H9 (cell line): ENCODE measurements around the gene PFKL. TPM values are rescaled to one million over a fixed set of nuclear protein-coding genes. Genes with fewer than 3 reads are reported as not detected.

Experiments used
- DNase-seq: peaks from one replicate; pipeline ENCODE4 v3.0.0-alpha.2; 2017
- H2AFZ ChIP-seq: one replicate; pipeline ENCODE4 v1.6.1; 2013; ENCODE audit warnings: mild to moderate bottlenecking, low read length, control low read depth, moderate library complexity
- H2AK5ac ChIP-seq: 2 replicates; pipeline ENCODE4 v1.6.1; 2013; ENCODE audit warnings: low read length, control low read depth, mixed read lengths; ENCODE audit not compliant: insufficient read length
- H2BK120ac ChIP-seq: one replicate; pipeline ENCODE4 v1.6.1; 2013; ENCODE audit warnings: low read depth, mild to moderate bottlenecking, low read length, control low read depth, inconsistent platforms; ENCODE audit not compliant: poor library complexity, severe bottlenecking
- H2BK12ac ChIP-seq: 2 replicates; pipeline ENCODE4 v1.6.1; 2013; ENCODE audit warnings: low read length, control low read depth, mixed read lengths, low read depth; ENCODE audit not compliant: insufficient read length
- H2BK15ac ChIP-seq: 2 replicates; pipeline ENCODE4 v1.6.1; 2013; ENCODE audit warnings: low read depth, low read length, control low read depth
- H2BK20ac ChIP-seq: one replicate; pipeline ENCODE4 v1.6.1; 2013; ENCODE audit warnings: low read depth, mild to moderate bottlenecking, low read length, control low read depth, inconsistent platforms; ENCODE audit not compliant: poor library complexity, severe bottlenecking
- H2BK5ac ChIP-seq: 2 replicates; pipeline ENCODE4 v1.6.1; 2013; ENCODE audit warnings: low read length, control low read depth, mixed read lengths; ENCODE audit not compliant: insufficient read length
- H3K14ac ChIP-seq: 2 replicates; pipeline ENCODE4 v1.6.1; 2013; ENCODE audit warnings: low read length, control low read depth; ENCODE audit not compliant: insufficient read depth
- H3K18ac ChIP-seq: 2 replicates; pipeline ENCODE4 v1.6.1; 2013; ENCODE audit warnings: low read depth, mild to moderate bottlenecking, mixed read lengths, low read length, control low read depth; ENCODE audit not compliant: insufficient read length
- H3K23ac ChIP-seq: 2 replicates; pipeline ENCODE4 v1.6.1; 2013; ENCODE audit warnings: low read length, control low read depth, mixed read lengths, low read depth; ENCODE audit not compliant: insufficient read length
- H3K23me2 ChIP-seq: 2 replicates; pipeline ENCODE4 v1.6.1; 2013; ENCODE audit warnings: low read depth, mild to moderate bottlenecking, mixed read lengths, low read length, control low read depth; ENCODE audit not compliant: insufficient read length, poor library complexity, severe bottlenecking
- H3K27ac ChIP-seq: 2 replicates; pipeline ENCODE4 v1.5.1; 2013; ENCODE audit warnings: low read length, control low read depth, mixed read lengths, low read depth; ENCODE audit not compliant: insufficient read length
- H3K27me3 ChIP-seq: 2 replicates; pipeline ENCODE4 v1.6.1; 2013; ENCODE audit warnings: low read length, control low read depth, inconsistent platforms; ENCODE audit not compliant: insufficient read depth
- H3K4ac ChIP-seq: 2 replicates; pipeline ENCODE4 v1.6.1; 2013; ENCODE audit warnings: low read depth, mild to moderate bottlenecking, control low read depth, inconsistent platforms, low read length, moderate library complexity
- H3K4me1 ChIP-seq: 2 replicates; pipeline ENCODE4 v1.6.1; 2013; ENCODE audit warnings: low read length, control low read depth, inconsistent platforms; ENCODE audit not compliant: insufficient read depth
- H3K4me2 ChIP-seq: 2 replicates; pipeline ENCODE4 v1.6.1; 2013; ENCODE audit warnings: low read length, control low read depth, mixed read lengths; ENCODE audit not compliant: insufficient read length, insufficient read depth
- H3K56ac ChIP-seq: 2 replicates; pipeline ENCODE4 v1.6.1; 2013; ENCODE audit warnings: low read depth, mild to moderate bottlenecking, mixed read lengths, low read length, control low read depth; ENCODE audit not compliant: insufficient read length
- H3K79me1 ChIP-seq: 2 replicates; pipeline ENCODE4 v1.6.1; 2013; ENCODE audit warnings: low read depth, mild to moderate bottlenecking, moderate library complexity, low read length, control low read depth, inconsistent platforms; ENCODE audit not compliant: insufficient read depth, poor library complexity, severe bottlenecking
- H3K79me2 ChIP-seq: 2 replicates; pipeline ENCODE4 v1.6.1; 2013; ENCODE audit warnings: low read length, control low read depth, inconsistent platforms; ENCODE audit not compliant: insufficient read depth
- H3K9ac ChIP-seq: 2 replicates; pipeline ENCODE4 v1.6.1; 2013; ENCODE audit warnings: low read length, control low read depth, mixed read lengths; ENCODE audit not compliant: insufficient read length; ENCODE audit errors: extremely low read depth
- H3K9me3 ChIP-seq: one replicate; pipeline ENCODE4 v1.6.1; 2013; ENCODE audit warnings: low read depth, low read length, inconsistent platforms; ENCODE audit not compliant: control insufficient read depth
- H3T11ph ChIP-seq: one replicate; pipeline ENCODE4 v1.6.1; 2013; ENCODE audit warnings: mild to moderate bottlenecking, low read length, control low read depth, inconsistent platforms
- H4K20me1 ChIP-seq: one replicate; pipeline ENCODE4 v1.6.1; 2013; ENCODE audit not compliant: control insufficient read depth, insufficient read length, insufficient read depth
- H4K5ac ChIP-seq: 2 replicates; pipeline ENCODE4 v1.6.1; 2013; ENCODE audit warnings: low read depth, mild to moderate bottlenecking, mixed read lengths, low read length, control low read depth; ENCODE audit not compliant: insufficient read length
- H4K8ac ChIP-seq: replicated peaks from 2 replicates; pipeline ENCODE4 v1.6.1; 2013; ENCODE audit warnings: low read length, control low read depth, mixed read lengths, low read depth; ENCODE audit not compliant: insufficient read length
- H4K91ac ChIP-seq: 2 replicates; pipeline ENCODE4 v1.6.1; 2013; ENCODE audit warnings: low read depth, mild to moderate bottlenecking, moderate library complexity, mixed read lengths, low read length, control low read depth; ENCODE audit not compliant: insufficient read length
- H3K27ac Mint-ChIP-seq, 3 experiments: 2 replicates in 2 of 3; 3 replicates in 1 of 3; pipeline ENCODE4 v1.8.0; 2020 to 2021; ENCODE audit warnings: mixed read lengths in 3 of 3, mild to moderate bottlenecking in 1 of 3, moderate library complexity in 1 of 3
- H3K27me3 Mint-ChIP-seq: 2 replicates; pipeline ENCODE4 v1.8.0; 2021; ENCODE audit warnings: low read depth, mild to moderate bottlenecking, moderate library complexity, mixed read lengths
- H3K36me3 Mint-ChIP-seq, 3 experiments: 2 replicates in 2 of 3; 3 replicates in 1 of 3; pipeline ENCODE4 v1.8.0; 2020 to 2021; ENCODE audit warnings: low read depth in 3 of 3, mixed read lengths in 3 of 3; ENCODE audit not compliant: insufficient read depth in 1 of 3
- H3K4me1 Mint-ChIP-seq, 2 experiments: 2 replicates each; pipeline ENCODE4 v1.8.0; 2020; ENCODE audit warnings: mixed read lengths in 2 of 2
- H3K4me3 Mint-ChIP-seq, 2 experiments: 2 replicates in 1 of 2; 3 replicates in 1 of 2; pipeline ENCODE4 v1.8.0; 2020 to 2021; ENCODE audit warnings: mild to moderate bottlenecking in 2 of 2, mixed read lengths in 2 of 2, moderate library complexity in 1 of 2
- H3K9me3 Mint-ChIP-seq, 2 experiments: 2 replicates in 1 of 2; 3 replicates in 1 of 2; pipeline ENCODE4 v1.8.0; 2020; ENCODE audit warnings: mild to moderate bottlenecking in 2 of 2, mixed read lengths in 2 of 2, moderate library complexity in 1 of 2
- CTCF ChIP-seq: fragments of 200-600 bp; sonication (generic); conservative IDR thresholded peaks from 3 replicates; pipeline ENCODE4 v1.8.0; 2021; ENCODE audit warnings: antibody characterized with exemption, mild to moderate bottlenecking
- WGBS: extraction: QIAGEN DNeasy Blood & Tissue Kit; methylation state at CpG from one replicate; pipeline ENCODE4 v1.1.7; 2013; ENCODE audit warnings: missing lambda C conversion rate, low lambda C conversion rate, mixed read lengths; ENCODE audit not compliant: insufficient read length; ENCODE audit errors: extremely low coverage; 5-methylcytosine and 5-hydroxymethylcytosine counted together
- total RNA-seq: library from RNA; stranded (reverse); gene quantifications from 2 replicates; pipeline ENCODE4 v1.2.1, GENCODE V29; 2021

The PFKL gene
- total RNA-seq, 1 experiment from 2014 or later: 107 TPM

GRCh38 chr21:44291936-44292811, 7.7 kb upstream of the PFKL start:
- H3K79me2 ChIP-seq: no peaks in the 10 kb centered on the region
- H3K9me3 ChIP-seq: no peaks in the 10 kb centered on the region
- no peak overlapping the region for H2BK120ac ChIP-seq
- H3K23ac ChIP-seq: no peak overlapping the region
- no peaks in the 10 kb centered on the region for H4K20me1 ChIP-seq
- DNase-seq: no peak
- H2AK5ac ChIP-seq: no peak overlapping the region
- H3K4me3 Mint-ChIP-seq: no peak overlapping the region
- H2BK15ac ChIP-seq: no peak overlapping the region
- peaks cover 0 to 5% of the 10 kb centered on the region in 2 experiments; a peak in 1 of 4 replicates for H3K4me1 Mint-ChIP-seq
- H3K4me2 ChIP-seq: no peak overlapping the region
- no peak overlapping the region for H3K56ac ChIP-seq
- no peak overlapping the region for H4K91ac ChIP-seq
- TF ChIP-seq CTCF: no peak
- H3T11ph ChIP-seq: no peak overlapping the region
- H4K5ac ChIP-seq: no peak overlapping the region
- no peaks in the 10 kb centered on the region for H3K27me3 ChIP-seq
- no peak overlapping the region for H3K27ac ChIP-seq
- no peak overlapping the region for H3K18ac ChIP-seq
- no peaks in the 10 kb centered on the region for H3K9me3 Mint-ChIP-seq
- H3K27me3 Mint-ChIP-seq: peaks cover 2% of the 10 kb centered on the region
- H3K4ac ChIP-seq: no peak overlapping the region
- no peak overlapping the region for H2BK12ac ChIP-seq
- no peak overlapping the region for H4K8ac ChIP-seq
- H3K14ac ChIP-seq: no peak overlapping the region
- no peaks in the 10 kb centered on the region for H3K4me1 ChIP-seq
- no peaks in the 10 kb centered on the region for H3K79me1 ChIP-seq
- no CpG with 5 or more reads among the region's 25 CpGs for WGBS
- H2BK20ac ChIP-seq: no peak overlapping the region
- H3K23me2 ChIP-seq: no peaks in the 10 kb centered on the region
- H3K36me3 Mint-ChIP-seq: no peaks in the 10 kb centered on the region
- H3K9ac ChIP-seq: no peak overlapping the region
- no peak overlapping the region for H2BK5ac ChIP-seq
- H2AFZ ChIP-seq: no peak overlapping the region
- H3K27ac Mint-ChIP-seq: no peak overlapping the region
